Panc1 (cell line): Measurements from ENCODE around the gene TRIOBP.

ENCODE experiments used
- POLR2AphosphoS5 ChIP-seq: IDR thresholded peaks from 2 replicates; pipeline ENCODE4 v1.6.1; 2012; ENCODE audit warnings: mild to moderate bottlenecking, low read depth, low read length, moderate library complexity
- TF ChIP-seq, protein P1 (sequence below): fragments of 450-650 bp; IDR thresholded peaks from 2 replicates; pipeline ENCODE4 v1.5.1; 2017; ENCODE audit warnings: mild to moderate bottlenecking

DNA sequence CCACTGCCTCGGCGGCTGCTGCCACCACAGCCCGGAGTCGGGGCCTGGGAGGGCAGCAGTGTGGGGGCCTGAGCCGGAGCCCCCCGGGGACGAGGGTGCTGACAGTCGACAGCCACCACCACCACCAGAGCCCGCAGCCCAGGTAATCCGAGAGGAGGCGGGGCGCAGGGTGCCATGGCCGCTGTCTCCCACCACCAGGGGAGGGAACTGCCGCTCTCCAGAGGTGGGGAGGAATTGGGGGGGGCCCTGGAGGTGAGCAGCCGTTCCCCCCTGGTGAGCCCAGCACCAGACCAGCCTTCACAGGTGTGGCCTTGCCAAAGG lies 12.6 kb downstream of the TRIOBP start:
- TF ChIP-seq, protein P1, sequence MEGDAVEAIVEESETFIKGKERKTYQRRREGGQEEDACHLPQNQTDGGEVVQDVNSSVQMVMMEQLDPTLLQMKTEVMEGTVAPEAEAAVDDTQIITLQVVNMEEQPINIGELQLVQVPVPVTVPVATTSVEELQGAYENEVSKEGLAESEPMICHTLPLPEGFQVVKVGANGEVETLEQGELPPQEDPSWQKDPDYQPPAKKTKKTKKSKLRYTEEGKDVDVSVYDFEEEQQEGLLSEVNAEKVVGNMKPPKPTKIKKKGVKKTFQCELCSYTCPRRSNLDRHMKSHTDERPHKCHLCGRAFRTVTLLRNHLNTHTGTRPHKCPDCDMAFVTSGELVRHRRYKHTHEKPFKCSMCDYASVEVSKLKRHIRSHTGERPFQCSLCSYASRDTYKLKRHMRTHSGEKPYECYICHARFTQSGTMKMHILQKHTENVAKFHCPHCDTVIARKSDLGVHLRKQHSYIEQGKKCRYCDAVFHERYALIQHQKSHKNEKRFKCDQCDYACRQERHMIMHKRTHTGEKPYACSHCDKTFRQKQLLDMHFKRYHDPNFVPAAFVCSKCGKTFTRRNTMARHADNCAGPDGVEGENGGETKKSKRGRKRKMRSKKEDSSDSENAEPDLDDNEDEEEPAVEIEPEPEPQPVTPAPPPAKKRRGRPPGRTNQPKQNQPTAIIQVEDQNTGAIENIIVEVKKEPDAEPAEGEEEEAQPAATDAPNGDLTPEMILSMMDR: no peak
- TF ChIP-seq POLR2AphosphoS5: no peak
